Measurements from ENCODE around the gene ARPIN.
"Not testable (repeated sequence)": the region's sequence is repeated elsewhere in the genome, so short reads cannot be mapped to it uniquely, and the experiment has no call there.

The ARPIN gene
- 0 to 1.3 (median 0.22) reads per million in 4 experiments for total RNA-seq

DNA sequence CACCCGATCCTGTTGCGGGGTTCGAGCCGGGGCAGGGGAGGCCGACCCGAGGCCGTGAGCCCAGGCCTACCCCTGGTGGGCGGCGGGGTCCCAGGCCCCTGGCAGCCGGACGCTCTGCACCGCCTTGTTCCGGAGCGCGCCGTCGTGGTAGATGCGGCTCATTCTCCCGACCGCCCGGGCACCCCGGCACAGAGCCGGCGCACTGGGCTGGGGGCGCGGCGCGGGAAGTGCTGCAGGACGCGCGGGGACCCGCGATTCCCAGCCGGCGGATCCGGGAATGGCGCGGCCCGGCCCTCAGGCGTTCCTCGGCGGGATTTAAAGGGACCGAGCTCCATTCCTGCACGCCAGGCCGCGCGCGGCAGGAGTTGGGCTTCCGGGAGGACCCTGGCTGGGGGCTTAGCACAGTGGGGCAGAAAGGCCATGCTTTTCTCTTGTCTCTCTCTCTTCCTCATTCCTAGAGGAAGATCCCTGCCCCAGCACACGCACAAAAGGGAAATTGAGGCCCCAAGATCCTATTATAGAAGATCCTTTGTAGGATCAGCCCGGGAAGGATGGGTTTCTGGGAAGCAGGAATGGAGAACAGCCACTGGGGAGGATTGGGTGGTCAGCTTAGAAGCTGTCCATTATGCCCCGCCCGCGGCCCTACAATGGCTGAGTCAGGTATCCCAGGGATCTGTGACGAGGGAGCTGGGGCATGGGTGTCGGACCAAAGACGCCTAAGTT is at the start of gene ARPIN:
Gene ARPIN, minus strand, starts transcription at position 279 of the 723 bp plus-strand sequence. Its CDS starts 117 bp downstream, at position 162.
- no peak for DNase-seq

- DNase-seq, result no peak
Measured at GRCh38 chr15:89958107-89958805, 45.5 kb upstream of the ARPIN start.

DNA sequence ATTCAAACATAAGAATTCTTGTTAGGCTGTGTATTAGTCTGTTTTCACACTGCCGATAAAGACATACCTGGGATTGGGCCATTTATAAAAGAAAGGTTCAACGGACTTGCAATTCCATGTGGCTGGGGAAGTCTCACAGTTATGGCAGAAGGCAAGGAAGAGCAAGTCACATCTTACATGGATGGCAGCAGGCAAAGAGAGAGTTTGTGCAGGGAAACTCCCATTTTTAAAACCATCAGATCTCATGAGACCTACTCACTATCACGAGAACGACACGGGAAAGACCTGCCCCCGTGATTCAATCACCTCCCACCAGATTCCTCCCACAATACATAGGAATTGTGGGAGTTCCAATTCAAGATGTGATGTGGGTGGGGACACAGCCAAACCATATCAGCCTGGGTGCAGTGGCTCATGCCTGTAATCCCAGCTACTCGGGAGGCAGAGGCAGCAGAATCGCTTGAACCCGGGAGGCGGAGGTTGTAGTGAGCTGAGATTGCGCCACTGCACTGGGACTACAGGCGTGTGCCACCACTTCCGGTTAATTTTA is 42.8 kb upstream of the ARPIN start:
- not testable (repeated sequence) for DNase-seq

DNA sequence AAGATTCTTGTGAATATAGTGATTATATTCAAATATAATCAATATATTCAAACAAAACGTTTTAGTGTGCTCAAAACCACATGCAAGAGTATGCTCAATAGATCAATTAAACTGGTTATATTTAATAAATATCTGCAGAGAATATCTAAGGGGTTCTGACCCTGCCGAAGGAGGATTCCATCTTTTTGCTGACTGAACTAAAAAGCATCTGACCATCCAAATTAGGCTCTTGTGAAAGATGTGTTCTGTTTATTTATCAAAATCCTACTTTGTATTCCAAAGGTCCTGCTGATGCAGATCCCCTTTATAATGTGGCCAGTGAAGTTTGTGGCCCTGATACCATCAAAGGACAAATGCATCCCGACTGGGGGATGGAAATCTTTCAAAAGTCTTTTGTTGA is 41.8 kb upstream of the ARPIN start:
- DNase-seq, result no peak

DNA sequence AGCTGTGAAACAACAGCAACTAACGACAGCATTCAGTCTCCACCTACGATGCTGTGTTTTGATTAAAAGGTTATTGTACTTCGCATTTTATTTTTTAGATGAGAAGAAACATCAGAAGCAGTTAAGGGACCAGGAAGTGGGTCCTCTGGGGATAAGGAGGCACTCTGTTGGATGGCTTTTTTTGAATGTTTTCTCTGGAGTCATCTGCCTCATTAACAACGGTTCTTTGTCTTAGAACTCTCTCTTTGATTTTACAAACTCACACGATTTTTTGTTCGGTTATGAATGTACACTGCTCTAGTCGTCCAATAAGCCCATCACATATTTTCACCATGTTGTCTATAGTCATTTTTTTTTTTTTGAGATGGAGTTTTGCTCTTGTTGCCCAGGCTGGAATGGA is 36.0 kb upstream of the ARPIN start:
- no peak for DNase-seq

DNA sequence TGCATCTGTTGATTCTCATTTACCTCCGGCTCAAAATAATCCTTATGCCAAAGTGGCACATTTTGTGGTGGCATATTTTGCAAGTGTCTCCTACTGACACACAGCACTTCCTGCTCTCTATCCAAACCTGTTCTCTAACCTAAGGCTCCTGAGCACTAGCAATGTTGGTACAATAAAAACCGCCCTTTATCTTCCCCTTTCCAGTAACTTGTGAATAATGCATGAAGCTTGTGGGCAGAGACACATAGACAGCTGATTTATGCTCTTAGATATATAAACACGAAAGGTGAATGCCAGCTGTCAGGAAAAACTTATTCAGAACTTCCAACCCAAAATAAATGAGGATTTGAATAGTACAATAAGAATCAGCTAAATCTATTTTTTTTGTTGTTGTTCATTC is 34.6 kb upstream of the ARPIN start:
- DNase-seq, result no peak

DNA sequence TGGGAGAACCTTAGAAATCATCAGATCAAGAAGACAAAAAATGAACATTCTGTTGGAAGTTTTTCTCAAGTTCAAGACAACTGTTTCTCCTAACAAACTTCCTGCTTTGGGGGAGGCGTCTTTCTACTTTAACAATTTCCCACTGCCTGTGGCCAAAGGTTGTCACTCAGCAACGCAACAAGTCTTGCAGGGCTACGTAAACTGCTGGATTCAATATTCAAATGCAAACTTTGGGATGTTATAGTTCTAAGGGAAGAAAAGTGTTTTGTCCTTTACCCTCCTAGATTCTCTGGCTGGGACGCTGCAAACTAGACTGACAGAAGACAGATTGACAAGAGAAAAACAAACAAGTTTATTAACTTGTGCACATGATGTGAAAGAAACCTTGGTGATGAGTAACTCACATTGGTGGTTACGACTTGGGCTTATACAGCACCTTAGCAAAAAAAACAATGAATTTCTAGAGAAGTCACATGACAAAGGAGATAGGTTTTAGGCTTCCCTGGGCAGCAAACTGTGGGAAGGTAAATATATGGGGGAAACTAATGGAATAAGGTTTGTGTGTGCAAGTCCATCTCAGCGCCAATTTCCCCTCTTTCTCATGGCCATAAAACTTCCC is 34.0 kb upstream of the ARPIN start:
- no peak for DNase-seq

GRCh38 chr15:89943721-89944120 is 31.0 kb upstream of the ARPIN start:
- not testable (repeated sequence) for DNase-seq

GRCh38 chr15:89939910-89940309 is 27.2 kb upstream of the ARPIN start:
- no peak for DNase-seq

DNA sequence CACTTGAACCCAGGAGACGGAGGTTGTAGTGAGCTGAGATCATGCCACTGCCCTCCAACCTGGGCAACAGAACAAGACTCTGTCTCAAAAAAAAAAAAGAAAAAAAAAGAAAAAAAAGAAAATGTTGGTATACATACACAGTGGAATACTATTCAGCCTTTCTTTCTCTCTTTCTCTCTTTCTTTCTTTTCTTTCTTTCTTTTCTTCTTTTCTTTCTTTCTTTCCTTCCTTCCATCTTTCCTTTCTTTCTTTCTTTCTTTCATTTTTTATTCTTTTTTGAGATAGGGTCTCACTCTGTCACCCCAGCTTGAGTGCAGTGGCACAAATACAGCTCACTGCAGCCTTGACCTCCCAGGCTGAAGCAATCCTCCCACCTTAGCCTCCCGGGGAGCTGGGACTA is 26.6 kb upstream of the ARPIN start:
- not testable (repeated sequence) for DNase-seq

GRCh38 chr15:89937365-89938350 is 24.9 kb upstream of the ARPIN start:
- no peak for DNase-seq

GRCh38 chr15:89936786-89937265 is 24.1 kb upstream of the ARPIN start:
- no peak for DNase-seq

GRCh38 chr15:89936051-89936785 is 23.5 kb upstream of the ARPIN start:
- DNase-seq, result no peak

DNA sequence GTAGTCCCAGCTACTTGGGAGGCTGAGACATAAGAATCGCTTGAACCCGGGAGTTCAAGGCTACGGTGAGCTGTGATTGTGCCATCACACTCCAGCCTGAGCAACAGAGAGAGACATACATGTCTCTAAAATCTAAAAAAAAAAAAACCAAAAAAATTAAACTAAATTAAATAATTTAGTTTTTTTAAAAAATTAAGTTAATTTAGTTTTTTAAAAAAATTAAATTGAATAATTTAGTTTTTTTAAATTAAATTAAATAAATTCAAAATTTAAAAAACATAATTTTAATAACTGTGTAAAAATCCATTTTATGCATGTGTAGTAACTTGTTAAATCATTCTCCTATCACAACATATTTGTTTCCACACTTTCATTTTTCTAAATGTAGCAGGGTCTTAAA is 20.1 kb upstream of the ARPIN start:
- no peak for DNase-seq

GRCh38 chr15:89928421-89928820 is 15.7 kb upstream of the ARPIN start:
- DNase-seq, result no peak

- no peak for DNase-seq
Measured at GRCh38 chr15:89926158-89926557, 13.4 kb upstream of the ARPIN start.

- DNase-seq, result no peak
Measured at GRCh38 chr15:89917442-89918101, 4.8 kb upstream of the ARPIN start.

GRCh38 chr15:89916660-89917059 is 3.9 kb upstream of the ARPIN start:
- DNase-seq, result no peak

- DNase-seq, result no peak
Measured at GRCh38 chr15:89912145-89912673, 543 bp downstream of the ARPIN start.

- no peak for DNase-seq
Measured at GRCh38 chr15:89910891-89911626, 1.7 kb downstream of the ARPIN start.
